NCI-H82 treated with DMSO at 0.1 percent for 48 hours (cell line): ENCODE results near the gene BOK.

ENCODE experiments used
- DNase-seq: peaks from one replicate; lab custom pipeline; 2025; ENCODE audit not compliant: unreplicated experiment; lab: John Stamatoyannopoulos, UW

Gene BOK

GRCh38 chr2:241618829-241619228 lies 60.3 kb downstream of the BOK start:
- no peak for DNase-seq

- DNase-seq = no peak
Measured at GRCh38 chr2:241619597-241620418, 61.3 kb downstream of the BOK start.

GRCh38 chr2:241620419-241620769 lies 61.8 kb downstream of the BOK start:
- no peak for DNase-seq
